NCI-H345 (cell line): Measurements from ENCODE around the gene MT1E.
"Not testable (repeated sequence)": the region's sequence is repeated elsewhere in the genome, so short reads cannot be mapped to it uniquely, and the experiment has no call there.

ENCODE experiments used
- DNase-seq: peaks from one replicate; lab custom pipeline; 2025; lab: John Stamatoyannopoulos, UW

MT1E gene

GRCh38 chr16:56625140-56625942 lies at the start of gene MT1E:
MT1E (plus strand) TSS chr16:56625781; CDS start chr16:56625852, 71 bp downstream.
- no peak for DNase-seq

GRCh38 chr16:56576585-56577299 lies 48.8 kb upstream of the MT1E start:
- peak; percentile 55 for DNase-seq

DNA sequence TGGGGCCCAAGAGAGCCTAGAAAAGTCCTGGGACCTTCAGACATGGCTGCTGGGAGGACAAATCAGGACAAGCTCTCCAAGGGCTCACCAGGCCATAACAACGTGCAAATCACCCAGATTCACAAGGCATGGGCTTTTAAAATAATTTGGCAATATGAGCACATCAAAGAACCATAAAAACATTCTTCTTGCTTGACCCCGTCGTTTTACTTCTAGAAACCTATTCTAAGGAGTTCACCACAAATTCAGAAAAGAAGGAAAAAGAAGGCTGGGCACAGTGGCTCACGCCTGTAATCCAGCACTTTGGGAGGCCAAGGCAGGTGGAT lies 48.3 kb upstream of the MT1E start:
- DNase-seq: no peak

GRCh38 chr16:56580391-56581048 lies 45.1 kb upstream of the MT1E start:
- no peak for DNase-seq

GRCh38 chr16:56582911-56583310 lies 42.7 kb upstream of the MT1E start:
- not testable (repeated sequence) for DNase-seq

GRCh38 chr16:56583351-56584168 lies 42.0 kb upstream of the MT1E start:
- no peak for DNase-seq

GRCh38 chr16:56584276-56584675 lies 41.3 kb upstream of the MT1E start:
- DNase-seq: no peak

DNA sequence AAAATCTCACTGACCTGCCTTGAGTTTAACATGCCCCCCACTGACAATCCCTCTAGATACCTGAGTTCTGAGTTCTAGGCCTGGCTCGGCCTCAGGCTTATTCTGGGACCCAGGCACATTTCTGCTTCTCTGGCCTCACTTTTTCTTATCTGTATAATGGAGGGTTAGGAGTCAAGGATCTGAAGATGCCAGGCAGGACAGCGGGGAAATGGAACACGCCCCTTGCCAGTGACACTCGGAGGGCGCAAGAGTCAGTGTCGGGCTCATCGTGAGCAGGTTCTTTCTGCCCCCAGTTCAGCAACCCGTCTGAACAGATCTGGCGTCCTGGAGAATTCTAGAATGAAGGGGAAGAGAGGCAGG lies 36.8 kb upstream of the MT1E start:
- no peak for DNase-seq

DNA sequence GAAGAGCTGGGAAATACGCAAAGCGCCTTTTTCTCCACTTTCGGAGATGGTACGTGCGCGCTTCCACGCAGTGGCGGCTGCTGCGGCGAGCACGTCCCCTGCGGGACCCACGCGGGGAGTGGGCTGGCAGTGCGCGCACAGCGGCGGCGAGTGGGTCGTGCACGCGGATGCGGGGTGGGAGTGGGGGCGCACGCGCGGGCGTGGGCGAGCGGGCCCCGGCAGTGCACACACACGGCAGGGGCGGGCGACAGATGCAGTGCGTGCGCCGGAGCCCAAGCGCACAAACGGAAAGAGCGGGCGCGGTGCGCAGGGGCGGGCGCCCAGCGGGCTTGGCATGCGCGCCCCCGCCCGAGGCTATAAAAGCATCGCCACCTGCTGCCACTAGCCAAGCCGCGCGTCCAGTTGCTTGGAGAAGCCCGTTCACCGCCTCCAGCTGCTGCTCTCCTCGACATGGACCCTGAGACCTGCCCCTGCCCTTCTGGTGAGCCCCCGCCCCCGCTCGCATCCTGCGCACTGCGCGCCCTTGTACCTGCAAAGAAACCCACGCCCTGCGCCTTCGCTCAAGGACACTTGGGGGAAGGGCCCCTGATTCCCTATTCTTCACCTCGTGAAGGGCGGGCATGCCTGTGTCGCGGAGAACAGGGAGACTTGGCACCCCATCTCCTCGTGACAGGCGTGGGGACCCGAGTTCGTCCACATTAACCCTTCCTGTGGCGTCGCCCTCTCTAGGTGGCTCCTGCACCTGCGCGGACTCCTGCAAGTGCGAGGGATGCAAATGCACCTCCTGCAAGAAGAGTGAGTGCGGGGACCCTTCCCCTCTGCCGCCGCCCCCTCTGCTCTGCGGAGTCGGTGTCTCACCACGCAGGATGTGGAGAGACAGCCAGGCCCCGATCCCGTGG lies 36.2 kb upstream of the MT1E start, which contains the start of gene MT3:
MT3 (plus strand) TSS at position 388 of the 899 bp plus-strand sequence; CDS start at position 451, 63 bp downstream.
- DNase-seq: peak; percentile 55

- DNase-seq: no peak
These were observed 34.1 kb upstream of the MT1E start for GRCh38 chr16:56591377-56592060.

DNA sequence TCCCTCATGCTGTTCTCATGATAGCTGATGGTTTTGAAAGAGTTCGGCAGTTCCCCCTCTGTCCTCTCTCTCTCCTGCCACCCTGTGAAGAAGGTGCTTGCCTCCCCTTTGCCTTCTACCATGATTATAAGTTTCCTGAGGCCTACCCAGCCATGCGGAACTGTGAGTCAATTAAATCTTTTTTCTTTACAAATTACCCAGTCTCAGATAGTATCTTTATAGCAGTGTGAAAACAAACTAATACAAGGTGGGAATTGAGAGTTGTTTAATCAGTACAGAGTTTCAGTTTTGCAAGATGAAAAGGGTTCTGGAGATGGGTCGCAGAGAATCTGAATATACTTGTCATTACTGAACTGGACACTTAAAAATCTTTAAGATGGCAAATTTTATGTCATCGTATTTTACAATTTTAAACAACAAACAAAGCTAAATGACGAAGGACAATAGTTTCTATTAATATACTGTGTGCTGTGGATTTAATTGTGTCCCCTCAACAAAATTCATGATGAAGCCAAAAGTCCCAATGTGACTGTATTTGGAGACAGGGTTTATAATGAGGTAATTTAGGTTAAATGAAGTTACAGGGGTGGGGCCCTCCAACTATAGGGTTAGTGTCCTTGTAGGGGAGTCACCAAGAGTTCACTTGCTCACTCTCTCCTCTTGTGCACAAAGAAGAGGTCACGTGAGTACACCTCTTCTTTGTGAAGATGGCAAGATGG lies 31.8 kb upstream of the MT1E start:
- DNase-seq: no peak

GRCh38 chr16:56594292-56594619 lies 31.3 kb upstream of the MT1E start:
- DNase-seq: no peak

- DNase-seq: peak; percentile 14
These were observed 25.1 kb upstream of the MT1E start for GRCh38 chr16:56600398-56600999.

DNA sequence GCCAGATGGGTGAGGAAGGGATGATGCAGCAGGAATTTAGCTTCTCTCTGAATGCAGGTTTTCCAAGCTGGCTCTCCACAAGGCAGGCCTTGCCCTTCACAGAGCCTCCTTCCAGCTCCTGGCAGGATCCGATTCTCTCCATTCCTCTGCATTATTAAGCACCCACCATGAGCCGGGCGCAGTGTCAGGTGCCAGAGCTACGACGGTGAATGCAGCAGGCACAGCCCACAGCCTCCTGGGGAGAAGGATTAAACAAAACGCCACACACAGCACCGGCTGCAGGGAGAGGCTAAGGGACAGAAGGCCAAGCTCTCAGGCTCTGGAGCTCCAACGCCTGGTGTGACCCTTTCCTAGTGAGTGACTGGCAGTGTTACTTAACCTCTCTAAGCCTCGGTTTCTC lies 24.3 kb upstream of the MT1E start:
- peak; percentile 11 for DNase-seq

GRCh38 chr16:56603589-56603988 lies 22.0 kb upstream of the MT1E start:
- DNase-seq: peak; percentile 40

DNA sequence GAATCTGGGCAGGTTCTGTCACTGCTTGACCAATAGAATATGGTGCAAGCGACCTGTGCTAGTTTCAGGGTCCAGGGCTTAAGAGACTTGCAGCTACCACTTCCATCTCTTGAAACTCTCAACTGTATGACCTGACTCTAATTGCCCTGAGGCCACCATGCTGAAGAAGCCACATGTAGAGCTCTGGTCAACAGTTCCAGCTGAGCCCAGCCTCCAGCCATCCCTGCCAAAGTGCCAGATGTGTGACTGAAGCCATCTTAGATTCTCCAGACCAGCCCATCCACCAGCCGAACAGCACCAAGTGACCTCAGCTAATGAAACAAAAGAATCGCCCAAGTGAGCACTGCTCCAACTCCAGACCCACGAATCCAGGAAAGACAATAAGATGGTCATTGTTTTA lies 20.6 kb upstream of the MT1E start:
- DNase-seq: no peak

DNA sequence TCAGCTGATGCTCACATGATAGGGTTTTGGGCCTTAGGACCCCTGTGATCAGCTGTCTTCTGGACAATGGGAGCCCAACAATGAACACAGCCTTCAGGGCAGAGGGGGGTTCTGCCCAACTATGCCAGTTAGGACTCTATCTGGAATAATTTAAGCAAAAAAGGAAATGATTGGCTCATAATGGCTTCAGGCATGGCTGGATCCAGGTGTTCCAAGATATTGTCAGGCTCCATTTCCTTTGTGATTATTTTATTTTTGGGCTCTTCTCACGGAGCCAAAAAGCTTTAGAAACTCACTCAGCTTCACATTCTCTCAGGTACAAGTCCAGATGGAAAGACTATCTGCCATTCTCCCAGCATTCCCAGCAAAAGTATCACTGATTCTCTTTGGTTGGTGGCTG lies 20.1 kb upstream of the MT1E start:
- no peak for DNase-seq

GRCh38 chr16:56606071-56606475 lies 19.5 kb upstream of the MT1E start:
- DNase-seq: no peak

DNA sequence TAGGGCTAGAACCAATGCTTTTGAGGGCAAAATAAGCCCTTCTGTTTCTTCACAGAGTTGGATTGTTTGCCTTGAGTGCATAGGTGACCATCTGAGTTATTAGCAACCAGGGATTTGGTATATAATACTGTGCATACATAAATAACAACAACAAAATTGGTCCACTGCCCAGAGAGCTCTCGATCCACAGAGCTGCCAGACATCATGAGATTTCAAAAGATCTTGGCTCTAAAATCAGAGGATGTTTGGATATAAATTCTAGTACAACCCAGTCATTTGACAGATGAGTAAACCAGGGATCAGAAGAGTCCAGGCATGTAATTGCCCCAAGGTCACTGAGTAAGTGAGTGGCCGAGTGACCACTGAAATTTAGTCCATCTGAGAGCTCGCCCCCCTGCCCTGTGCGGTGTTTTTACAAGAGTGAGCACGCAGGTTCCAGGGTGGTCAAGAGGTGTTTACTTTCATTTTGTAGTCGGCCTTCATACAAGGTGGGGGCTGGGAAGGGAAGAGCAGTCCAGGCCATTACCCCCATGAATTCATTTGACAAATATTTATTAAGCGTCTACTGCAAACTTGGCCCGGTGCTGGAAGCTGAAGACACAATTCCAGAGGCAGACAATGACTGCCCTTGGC lies 19.0 kb upstream of the MT1E start:
- no peak for DNase-seq
